Measurements from ENCODE around the gene AREG.
"Not testable (repeated sequence)": the region's sequence is repeated elsewhere in the genome, so short reads cannot be mapped to it uniquely, and the experiment has no call there.

The AREG gene, protein sequence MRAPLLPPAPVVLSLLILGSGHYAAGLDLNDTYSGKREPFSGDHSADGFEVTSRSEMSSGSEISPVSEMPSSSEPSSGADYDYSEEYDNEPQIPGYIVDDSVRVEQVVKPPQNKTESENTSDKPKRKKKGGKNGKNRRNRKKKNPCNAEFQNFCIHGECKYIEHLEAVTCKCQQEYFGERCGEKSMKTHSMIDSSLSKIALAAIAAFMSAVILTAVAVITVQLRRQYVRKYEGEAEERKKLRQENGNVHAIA

DNA sequence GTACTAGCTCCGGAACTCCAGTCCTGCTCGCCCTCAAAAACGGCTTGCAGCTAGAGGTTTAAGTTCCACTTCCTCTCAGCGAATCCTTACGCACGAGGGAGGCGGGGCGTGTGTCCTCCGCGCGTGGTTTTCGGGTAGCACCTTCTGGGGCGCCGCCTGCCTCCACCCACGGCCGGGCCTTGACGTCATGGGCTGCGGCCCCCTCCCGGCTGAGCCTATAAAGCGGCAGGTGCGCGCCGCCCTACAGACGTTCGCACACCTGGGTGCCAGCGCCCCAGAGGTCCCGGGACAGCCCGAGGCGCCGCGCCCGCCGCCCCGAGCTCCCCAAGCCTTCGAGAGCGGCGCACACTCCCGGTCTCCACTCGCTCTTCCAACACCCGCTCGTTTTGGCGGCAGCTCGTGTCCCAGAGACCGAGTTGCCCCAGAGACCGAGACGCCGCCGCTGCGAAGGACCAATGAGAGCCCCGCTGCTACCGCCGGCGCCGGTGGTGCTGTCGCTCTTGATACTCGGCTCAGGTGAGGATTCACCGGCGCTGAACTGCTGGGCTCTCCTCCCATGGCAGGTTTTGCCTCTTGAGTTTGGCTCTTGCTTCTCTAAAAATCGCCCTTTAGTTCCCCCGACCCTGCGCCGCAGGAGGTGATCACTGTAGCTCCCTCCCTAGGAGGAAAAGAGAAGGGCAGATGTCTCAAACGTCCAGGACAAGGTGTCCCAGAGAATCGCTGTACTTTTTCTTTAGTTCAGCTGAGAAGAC is at the start of gene AREG:
TSS of gene AREG (plus strand) at position 246 of the 752 bp plus-strand sequence. CDS start at position 456, 210 bp downstream.
- peak within 1 kb of the TSS; percentile 21 for H3K4me3 ChIP-seq (ENCODE audit: low read depth, low read length)

DNA sequence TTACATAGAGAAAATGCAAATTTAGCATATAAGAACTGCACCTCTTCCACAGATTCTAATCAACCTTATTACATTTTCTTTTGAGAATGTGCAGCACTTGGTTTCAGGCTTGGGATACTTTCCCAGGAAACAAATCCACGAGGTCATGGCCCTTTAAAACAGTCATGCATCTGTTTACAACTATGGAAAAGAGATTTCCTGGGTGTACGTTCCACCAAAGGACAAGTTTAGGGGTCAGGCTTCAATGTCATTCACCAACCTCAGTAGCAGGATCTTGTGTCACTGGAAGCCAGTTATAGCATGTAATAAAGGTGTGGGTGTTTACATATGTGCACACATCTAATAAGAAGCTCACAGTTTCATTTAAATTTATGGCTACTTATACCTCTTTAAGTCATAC is 49.3 kb upstream of the AREG start:
- H3K4me3 ChIP-seq (ENCODE audit: low read depth, low read length) = no peak overlapping the region

DNA sequence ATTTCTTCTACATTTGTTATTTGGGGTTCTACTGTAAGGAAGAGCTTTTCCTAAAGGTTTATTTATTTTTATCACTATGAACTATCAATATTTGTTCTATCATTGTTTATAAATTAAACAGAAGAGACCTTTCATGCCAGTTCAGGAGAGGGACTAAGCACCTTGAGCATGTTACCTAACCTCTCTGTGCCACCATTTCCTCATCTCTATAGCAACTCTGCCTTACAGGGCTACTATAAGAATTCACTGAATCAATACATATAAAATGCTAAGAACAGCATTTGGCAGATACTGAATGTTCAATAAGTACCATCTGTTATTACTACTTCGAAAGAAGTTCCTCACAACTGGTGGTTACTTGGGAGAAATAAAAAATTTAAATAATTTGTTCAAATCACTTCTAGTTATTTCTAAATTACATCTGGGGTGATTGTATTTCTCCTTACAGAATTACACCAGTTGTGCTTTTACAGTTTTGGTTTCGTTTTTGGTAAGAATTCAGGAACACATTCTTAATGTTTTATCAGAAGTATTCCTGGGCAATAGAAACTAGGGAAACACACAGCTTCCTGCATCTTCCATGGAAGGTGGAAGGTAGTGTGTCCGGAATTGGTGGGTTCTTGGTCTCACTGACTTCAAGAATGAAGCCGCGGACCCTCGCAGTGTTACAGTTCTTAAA is 47.0 kb upstream of the AREG start:
- no peak overlapping the region for H3K4me3 ChIP-seq (ENCODE audit: low read depth, low read length)

DNA sequence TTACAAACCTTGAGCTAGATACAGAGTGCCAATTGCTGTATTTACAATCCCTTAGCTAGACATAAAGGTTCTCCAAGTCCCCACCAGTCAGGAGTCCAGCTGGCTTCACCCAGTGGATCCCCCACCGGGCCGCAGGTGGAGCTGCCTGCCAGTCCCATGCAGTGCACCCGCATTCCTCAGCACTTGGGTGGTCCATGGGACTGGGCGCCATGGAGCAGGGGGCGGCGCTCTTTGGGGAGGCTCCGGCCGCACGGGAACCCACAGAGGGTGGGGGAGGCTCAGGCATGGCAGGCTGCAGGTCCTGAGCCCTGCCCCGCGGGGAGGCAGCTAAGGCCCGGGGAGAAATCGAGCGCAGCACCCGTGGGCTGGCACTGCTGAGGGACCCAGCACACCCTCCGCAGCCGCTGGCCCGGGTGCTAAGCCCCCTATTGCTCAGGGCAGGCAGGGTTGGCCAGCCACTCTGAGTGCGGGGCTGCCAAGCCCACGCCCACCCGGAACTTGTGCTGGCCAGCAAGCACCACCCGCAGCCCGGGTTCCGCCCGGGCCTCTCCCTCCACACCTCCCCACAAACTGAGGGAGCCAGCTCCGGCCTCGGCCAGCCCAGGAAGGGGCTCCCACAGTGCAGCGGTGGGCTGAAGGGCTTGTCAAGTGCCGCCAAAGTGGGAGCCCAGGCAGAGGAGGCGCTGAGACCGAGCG is 45.9 kb upstream of the AREG start:
- H3K4me3 ChIP-seq (ENCODE audit: low read depth, low read length) = not testable (repeated sequence)

DNA sequence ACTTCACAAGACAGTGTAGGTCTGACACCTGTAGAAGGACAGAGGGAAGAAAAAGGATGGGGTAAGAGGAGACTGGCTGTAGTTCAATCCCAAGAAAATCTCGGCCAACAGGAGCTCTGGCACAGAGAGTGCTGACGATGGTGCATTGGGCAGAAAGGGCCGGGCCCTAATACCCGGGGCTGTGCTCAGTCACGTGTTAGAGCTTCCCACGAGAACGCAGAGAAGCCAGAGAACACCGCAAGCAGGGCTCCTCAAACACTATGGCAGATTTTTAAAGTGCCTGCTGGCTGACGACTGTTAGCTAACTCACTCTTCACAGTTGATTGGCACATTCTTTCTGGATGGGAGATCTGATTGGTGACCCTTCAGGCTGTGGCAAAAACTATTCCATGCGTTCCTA is 44.5 kb upstream of the AREG start:
- no peak overlapping the region for H3K4me3 ChIP-seq (ENCODE audit: low read depth, low read length)

DNA sequence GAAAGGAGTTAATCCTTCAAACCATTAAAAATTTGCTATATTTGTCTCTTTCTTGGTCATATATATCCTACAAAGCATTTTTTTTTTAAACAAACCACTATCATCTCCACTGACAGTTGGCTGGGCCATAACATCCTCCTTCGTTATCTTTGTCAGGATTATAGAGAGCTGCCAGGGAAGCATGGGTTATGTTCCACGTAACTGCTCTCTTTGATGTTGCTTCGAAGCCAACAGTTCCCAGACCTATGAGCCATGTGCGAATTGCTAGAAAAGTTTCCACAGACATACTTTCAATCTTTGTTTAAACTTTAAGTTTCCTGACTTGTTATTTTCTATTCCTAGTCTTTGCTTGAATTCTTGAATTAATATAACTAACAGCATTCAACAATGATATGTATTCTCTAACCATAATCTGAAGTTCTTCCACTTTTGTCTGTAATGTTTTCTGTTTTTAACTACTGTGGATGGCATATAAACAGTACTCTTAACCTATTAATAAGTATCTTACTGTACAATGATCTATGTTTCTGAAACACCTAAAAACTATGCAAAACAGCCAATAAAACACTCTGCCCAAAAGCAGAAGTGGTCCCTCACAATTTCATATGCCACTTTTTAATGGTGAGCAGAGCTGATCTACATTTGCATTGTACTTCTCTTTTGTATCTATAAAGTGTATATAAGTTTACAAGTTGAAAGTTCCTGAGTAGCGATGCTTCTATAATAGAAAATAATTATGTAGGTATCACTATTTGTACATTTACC is 42.1 kb upstream of the AREG start:
- no peak overlapping the region for H3K4me3 ChIP-seq (ENCODE audit: low read depth, low read length)

DNA sequence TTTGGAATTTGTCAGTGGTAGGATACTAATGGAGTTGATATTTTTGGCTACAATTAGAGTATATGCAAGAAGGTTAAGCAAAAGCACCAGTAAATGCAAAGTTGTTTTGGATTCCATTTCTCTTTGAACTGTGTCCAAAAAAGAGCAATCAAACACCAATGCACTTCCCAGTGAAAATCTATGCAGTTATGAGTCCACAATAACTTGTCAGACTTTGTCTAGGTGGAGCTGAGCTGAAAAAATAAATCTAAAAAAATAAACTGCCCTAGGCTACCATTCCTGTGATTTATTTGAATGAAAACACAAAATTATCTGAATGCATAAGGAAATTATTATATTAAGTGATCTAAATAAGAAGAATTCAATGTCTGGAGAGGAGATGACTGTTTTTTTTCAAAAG is 37.0 kb upstream of the AREG start:
- H3K4me3 ChIP-seq (ENCODE audit: low read depth, low read length) = no peak overlapping the region

DNA sequence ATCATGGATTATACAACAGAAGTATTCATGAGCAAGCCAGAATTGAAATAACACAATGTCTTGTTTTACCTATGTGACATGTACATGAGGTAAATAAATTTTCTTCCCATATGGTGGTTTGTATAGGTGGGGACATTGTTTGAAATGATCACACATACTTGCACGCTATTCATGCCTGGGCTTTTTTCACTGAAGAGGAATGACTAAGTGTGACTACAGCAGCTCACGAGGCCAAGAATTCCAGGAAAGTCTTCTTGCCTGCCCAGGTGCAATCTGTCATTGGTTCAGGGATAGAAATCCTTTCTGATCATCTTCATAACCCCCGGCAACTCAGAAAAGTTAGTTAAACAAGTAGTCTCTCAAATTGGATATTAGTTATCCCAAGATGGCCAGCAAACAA is 36.3 kb upstream of the AREG start:
- no peak overlapping the region for H3K4me3 ChIP-seq (ENCODE audit: low read depth, low read length)

DNA sequence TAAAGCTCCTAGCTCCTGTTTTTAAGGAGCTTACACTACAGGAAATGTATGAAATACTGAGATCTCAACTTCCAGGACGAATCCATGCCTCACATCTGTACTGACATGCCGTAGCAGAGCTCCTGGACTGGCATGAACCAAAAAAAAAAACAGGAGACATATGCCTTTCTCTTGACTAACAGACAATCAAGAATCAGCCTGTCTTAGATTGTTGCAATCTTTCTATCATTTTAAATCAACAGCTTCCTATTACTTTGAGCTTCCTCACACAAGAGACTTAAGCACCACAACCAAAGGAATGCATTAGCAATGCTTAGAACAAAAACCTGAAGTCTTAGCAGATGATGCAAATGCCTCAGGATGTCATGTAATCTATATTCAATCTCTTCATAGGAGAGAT is 34.7 kb upstream of the AREG start:
- no peak overlapping the region for H3K4me3 ChIP-seq (ENCODE audit: low read depth, low read length)

DNA sequence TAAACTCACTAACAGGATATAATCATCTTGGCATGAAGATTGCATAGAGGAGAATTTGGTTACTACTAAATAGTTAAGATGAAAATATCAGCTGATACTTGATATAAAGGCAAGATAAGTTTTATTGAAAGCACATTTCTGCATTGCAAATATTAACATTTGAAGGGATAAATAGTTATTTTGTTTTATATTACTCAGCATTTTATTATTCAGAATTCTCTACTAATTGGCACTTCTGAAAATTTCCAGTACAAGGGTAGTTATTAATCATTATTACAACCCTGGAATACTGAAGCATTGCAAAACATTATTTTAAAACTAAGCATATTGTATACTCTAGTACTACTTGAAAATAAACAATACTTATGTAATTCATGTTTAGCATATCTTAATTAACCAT is 32.7 kb upstream of the AREG start:
- H3K4me3 ChIP-seq (ENCODE audit: low read depth, low read length) = no peak overlapping the region

DNA sequence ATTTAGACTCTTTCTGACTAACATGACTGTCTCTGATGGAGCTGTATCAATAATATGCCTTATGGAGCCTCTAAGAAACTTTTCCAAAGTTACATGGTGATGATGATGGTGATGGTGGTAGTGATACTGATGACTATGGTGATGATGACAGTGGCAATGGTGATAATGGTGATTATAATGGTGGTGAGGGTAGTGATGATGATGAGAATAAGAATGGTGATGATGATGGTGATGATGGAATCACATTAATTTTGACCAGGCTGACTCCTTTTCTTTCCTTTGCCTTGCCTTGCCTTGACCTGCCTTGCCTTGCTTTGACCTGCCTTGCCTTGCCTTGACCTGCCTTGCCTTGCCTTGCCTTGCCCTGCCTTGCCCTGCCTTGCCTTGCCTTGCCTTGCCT is 31.7 kb upstream of the AREG start:
- H3K4me3 ChIP-seq (ENCODE audit: low read depth, low read length) = no peak overlapping the region

DNA sequence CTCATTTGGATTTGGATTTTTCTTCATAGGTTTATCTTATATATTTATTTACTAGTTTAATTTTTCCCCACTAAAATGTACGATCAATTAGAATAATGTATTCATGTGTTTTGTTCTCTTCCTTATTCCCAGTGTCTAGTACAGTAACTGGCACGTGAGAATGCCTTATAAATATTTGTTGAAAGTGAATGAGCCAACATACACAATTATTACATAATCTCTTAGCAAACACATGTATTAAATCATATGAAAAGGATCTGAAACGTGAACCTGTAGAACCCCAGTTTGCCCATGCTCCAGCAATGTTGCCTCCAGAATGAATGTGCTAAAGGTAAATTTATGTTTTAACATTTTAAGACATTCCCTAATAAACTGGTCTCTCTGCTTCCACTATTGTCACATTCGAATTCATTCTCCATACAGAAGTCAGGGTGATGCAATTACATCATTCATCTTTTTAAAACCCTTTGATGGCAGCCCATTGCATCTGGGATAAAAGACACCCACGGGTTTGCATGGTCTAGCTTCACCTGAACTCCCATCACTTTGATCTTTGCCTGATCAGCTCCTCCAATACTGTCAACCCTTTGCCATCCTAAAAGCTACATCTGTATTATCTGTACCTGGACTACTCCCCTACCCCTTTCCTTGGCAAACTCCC is 30.7 kb upstream of the AREG start:
- no peak overlapping the region for H3K4me3 ChIP-seq (ENCODE audit: low read depth, low read length)

DNA sequence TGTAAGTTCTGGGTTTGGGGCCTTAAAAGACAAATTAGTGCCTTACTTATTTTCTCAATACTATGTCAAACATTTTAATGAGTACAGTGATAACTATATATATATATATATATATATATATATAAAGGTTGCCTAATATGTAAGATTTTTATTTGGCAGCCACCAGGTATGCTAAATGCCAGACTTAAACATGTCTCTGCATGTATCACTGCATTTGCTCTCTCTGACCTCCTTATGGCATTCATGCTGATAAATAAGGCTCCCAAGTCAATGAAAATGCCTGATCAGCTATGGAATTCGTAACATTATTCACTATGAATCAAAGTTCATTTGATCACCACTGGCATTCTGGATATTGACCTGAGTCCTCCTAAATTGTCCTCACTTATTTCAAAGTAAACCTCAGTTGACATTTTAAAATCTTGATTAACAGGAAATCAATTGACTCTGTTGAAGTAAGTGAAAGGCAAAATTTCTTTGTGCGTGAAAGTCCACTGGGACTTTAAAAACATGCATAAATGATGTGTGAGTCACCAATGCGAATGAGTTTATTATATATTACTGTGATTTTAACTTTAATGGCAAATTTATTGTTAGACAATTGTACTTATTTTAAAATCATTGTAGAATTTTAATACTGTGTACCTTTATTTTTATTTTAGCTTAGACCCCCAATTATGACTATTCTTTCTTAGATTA is 29.2 kb upstream of the AREG start:
- H3K4me3 ChIP-seq (ENCODE audit: low read depth, low read length) = no peak overlapping the region

DNA sequence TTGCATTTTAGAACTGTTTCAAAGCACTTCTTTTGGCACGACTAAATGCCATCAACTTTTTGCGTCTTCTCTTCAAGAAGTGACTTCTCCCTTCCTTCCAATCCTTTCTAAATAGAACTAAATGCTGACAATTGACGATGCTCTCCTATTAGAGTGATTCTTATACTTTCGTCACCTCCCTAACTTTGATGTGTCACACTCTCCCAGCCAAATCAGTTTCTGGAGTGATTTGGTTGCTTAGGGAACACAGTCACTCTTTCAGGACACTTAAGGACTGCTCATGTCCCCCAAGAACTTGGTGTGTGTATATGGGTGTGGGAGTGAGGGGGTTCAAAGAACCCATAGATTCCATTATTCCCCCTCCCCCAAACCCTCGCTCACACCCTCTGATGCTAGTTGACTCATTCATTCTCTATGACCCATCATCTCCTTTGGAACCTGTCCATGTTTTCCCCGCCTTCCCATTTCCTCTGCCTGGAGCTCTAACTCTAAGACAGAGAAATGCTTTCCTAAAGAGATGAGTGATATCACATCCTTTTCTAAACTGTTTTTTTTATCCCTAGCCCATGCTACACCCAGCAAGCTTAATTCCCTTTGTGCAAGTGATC is 26.8 kb upstream of the AREG start:
- no peak overlapping the region for H3K4me3 ChIP-seq (ENCODE audit: low read depth, low read length)

DNA sequence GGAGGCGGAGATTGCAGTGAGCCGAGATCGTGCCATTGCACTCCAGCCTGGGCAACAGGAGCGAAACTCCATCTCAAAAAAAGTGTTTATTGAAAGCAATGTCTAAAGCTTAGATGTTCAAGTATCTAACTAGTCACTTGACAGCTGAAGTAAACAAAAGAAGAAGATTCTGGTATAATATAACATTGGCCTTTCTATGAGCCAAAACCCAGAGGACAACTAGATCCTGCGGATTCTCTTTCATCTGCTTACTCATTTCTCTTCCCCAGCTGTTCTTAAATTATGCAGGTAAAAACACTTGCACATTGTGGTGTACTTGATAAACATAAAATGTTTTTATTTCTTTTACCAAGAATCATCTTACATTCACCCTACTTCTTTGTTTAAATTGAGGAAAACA is 24.1 kb upstream of the AREG start:
- no peak overlapping the region for H3K4me3 ChIP-seq (ENCODE audit: low read depth, low read length)

DNA sequence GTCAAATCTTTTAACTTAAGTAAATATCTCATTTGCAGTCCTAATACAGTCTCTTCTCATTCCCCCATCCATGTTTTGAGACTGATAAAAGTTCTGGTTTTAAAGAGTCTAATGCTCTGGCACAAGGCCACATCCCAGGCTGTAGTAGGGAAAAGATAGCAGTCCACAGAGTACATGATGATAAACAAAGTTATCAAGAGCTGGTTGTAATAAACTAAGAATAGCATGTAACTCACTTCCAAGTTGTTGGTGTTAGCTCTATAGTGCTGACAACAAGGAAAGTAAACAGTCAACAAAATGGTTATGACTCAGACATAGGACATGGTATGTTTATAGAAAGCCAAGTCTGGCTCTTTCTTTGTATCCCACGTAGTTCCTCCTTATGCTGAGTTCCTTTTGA is 21.8 kb upstream of the AREG start:
- no peak overlapping the region for H3K4me3 ChIP-seq (ENCODE audit: low read depth, low read length)

DNA sequence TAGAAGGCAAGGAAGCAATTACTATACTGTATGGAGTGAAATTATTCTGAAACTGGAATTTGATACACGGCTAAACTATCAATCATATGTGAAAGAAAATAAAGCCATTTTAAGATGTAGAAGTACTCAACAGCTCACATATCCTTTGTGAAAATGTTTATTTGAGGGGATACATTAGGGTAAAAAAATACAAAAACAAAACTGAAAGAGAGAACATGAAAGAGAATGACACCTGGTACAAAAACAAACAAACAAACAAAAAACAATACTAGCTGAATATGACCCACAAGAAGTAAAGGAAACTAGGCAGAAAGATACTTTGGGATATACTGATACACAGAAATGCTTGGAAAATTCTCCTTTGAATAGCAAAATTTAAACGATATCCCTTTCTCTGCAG is 20.8 kb upstream of the AREG start:
- H3K4me3 ChIP-seq (ENCODE audit: low read depth, low read length) = no peak overlapping the region

DNA sequence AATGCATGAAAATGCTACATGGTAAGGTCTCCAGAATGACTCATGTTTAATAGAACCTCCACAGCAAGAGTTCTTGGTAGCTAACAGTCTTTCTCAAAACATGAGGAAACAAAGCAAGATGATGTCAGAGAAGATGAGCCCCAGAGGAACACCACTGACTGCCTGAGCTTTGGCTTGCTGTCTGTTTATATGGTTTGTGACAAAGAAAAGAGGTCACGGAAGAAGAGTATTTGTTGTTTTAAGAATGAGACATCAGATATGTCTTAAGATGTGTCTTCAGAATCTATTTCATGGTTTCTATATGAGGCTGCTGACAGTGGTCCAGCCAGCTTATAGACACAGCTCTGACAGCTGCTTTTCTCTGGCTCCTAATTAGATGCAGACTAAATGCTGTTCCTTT is 18.8 kb upstream of the AREG start:
- no peak overlapping the region for H3K4me3 ChIP-seq (ENCODE audit: low read depth, low read length)

DNA sequence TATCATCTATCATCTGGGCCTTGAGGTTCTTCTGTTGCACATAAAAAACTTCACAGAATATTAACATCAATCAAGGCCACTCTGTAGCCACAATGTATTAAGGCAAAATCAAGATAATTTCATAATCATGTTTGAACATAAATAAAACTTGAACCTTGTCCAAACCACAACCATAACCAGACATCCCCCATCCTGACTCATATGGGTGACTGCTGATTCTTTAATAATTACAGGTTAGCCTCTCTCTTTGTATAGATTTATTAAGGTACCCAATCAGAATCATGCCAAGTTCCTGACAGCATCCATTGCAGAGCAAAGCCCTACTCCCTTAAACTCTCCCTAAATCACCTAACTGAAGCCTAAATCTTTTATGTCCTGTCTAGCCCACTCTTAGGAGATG is 16.7 kb upstream of the AREG start:
- H3K4me3 ChIP-seq (ENCODE audit: low read depth, low read length) = no peak overlapping the region
